C1 segment of cervical spinal cord (tissue), 14 donors: ENCODE measurements around the gene KRTAP9-7.

Experiments
- DNase-seq, 14 donors: peaks; one replicate each; lab custom pipeline; 2025; lab: John Stamatoyannopoulos, UW

Gene KRTAP9-7

GRCh38 chr17:41271858-41272257, 3.6 kb upstream of the KRTAP9-7 start:
- DNase-seq: no peak

- no peak for DNase-seq
Measured at GRCh38 chr17:41278176-41278955, 2.9 kb downstream of the KRTAP9-7 start.

GRCh38 chr17:41284043-41284442, 8.5 kb downstream of the KRTAP9-7 start:
- no peak for DNase-seq

- no peak for DNase-seq
Measured at GRCh38 chr17:41284546-41284945, 9.0 kb downstream of the KRTAP9-7 start.

- DNase-seq: no peak
Measured at GRCh38 chr17:41287050-41287449, 11.6 kb downstream of the KRTAP9-7 start.

GRCh38 chr17:41294016-41294415, 18.5 kb downstream of the KRTAP9-7 start:
- DNase-seq: no peak

GRCh38 chr17:41296846-41297245, 21.3 kb downstream of the KRTAP9-7 start:
- DNase-seq: no peak

- no peak for DNase-seq
Measured at GRCh38 chr17:41298458-41299135, 23.1 kb downstream of the KRTAP9-7 start.

GRCh38 chr17:41301204-41301790, 25.8 kb downstream of the KRTAP9-7 start:
- DNase-seq: no peak

- peak in 4 of 14 donors; percentile 1 to 97 (median 28) for DNase-seq
Measured at GRCh38 chr17:41301916-41302901, 26.7 kb downstream of the KRTAP9-7 start, which contains the start of gene KRTAP29-1. KRTAP29-1 (minus strand) TSS chr17:41302851; CDS start chr17:41302851, 0 bp downstream.

GRCh38 chr17:41302981-41303380, 27.5 kb downstream of the KRTAP9-7 start:
- peak in 1 of 14 donors; percentile 58 for DNase-seq

GRCh38 chr17:41304091-41304490, 28.6 kb downstream of the KRTAP9-7 start:
- peak in 1 of 14 donors; percentile 34 for DNase-seq

- peak in 2 of 14 donors; percentile 25 to 86 for DNase-seq
Measured at GRCh38 chr17:41307647-41308046, 32.1 kb downstream of the KRTAP9-7 start.

- DNase-seq: peak in 6 of 14 donors; percentile 8 to 92 (median 15)
Measured at GRCh38 chr17:41308251-41308917, 32.9 kb downstream of the KRTAP9-7 start.

- DNase-seq: peak in 1 of 14 donors; percentile 80
Measured at GRCh38 chr17:41308918-41309359, 33.4 kb downstream of the KRTAP9-7 start, which contains the start of gene KRTAP16-1. KRTAP16-1 (minus strand) TSS chr17:41309309; CDS start chr17:41309253, 56 bp downstream.

- no peak for DNase-seq
Measured at GRCh38 chr17:41311111-41311510, 35.6 kb downstream of the KRTAP9-7 start.

GRCh38 chr17:41315204-41315794, 39.8 kb downstream of the KRTAP9-7 start, which contains the start of gene KRTAP17-1:
KRTAP17-1 (minus strand) TSS chr17:41315710; CDS start chr17:41315650, 60 bp downstream.
- DNase-seq: no peak

- DNase-seq: no peak
Measured at GRCh38 chr17:41315814-41316445, 40.4 kb downstream of the KRTAP9-7 start.

- DNase-seq: no peak
Measured at GRCh38 chr17:41318231-41318630, 42.7 kb downstream of the KRTAP9-7 start.
